GM23338 (cell line): ENCODE results near the gene IKBIP. TPM values are rescaled to one million over a fixed set of nuclear protein-coding genes. Genes with fewer than 3 reads are reported as not detected.

Experiments used
- ATAC-seq: fragments of 200-7000 bp; cut with Tn5 transposase; 3 replicates; pipeline ENCODE4 v1.9.1; 2020
- DNase-seq: peaks from one replicate; pipeline ENCODE4 v3.0.0-alpha.2; 2015; ENCODE audit warnings: low spot score
- H2AFZ ChIP-seq: fragments of 200-600 bp; sonication (generic); 2 replicates; pipeline ENCODE4 v1.8.0; 2016; ENCODE audit warnings: antibody characterized with exemption, mild to moderate bottlenecking, moderate library complexity
- H3F3A ChIP-seq: fragments of 200-600 bp; sonication (generic); replicated peaks from 2 replicates; pipeline ENCODE4 v1.8.0; 2017; ENCODE audit warnings: antibody characterized with exemption, mixed run types, low read depth
- H3K27ac ChIP-seq: fragments of 200-600 bp; sonication (generic); 2 replicates; pipeline ENCODE4 v1.6.1; 2016; ENCODE audit warnings: low read depth
- H3K27me3 ChIP-seq: fragments of 200-600 bp; sonication (generic); 2 replicates; pipeline ENCODE4 v1.8.0; 2016; ENCODE audit warnings: mild to moderate bottlenecking, mixed run types, moderate library complexity; ENCODE audit not compliant: insufficient read depth
- H3K36me3 ChIP-seq: fragments of 200-600 bp; sonication (generic); 2 replicates; pipeline ENCODE4 v1.8.0; 2016; ENCODE audit warnings: mild to moderate bottlenecking; ENCODE audit not compliant: insufficient read depth
- H3K4me1 ChIP-seq: fragments of 200-600 bp; sonication (generic); 2 replicates; pipeline ENCODE4 v1.8.0; 2016; ENCODE audit warnings: mild to moderate bottlenecking, moderate library complexity; ENCODE audit not compliant: insufficient read depth
- H3K4me2 ChIP-seq: fragments of 200-600 bp; sonication (generic); 2 replicates; pipeline ENCODE4 v1.7.1; 2017; ENCODE audit warnings: mixed run types
- H3K4me3 ChIP-seq: fragments of 200-600 bp; sonication (generic); 2 replicates; pipeline ENCODE4 v1.6.1; 2016; ENCODE audit warnings: mixed run types
- H3K79me2 ChIP-seq: fragments of 200-600 bp; sonication (generic); replicated peaks from 2 replicates; pipeline ENCODE4 v1.8.0; 2017; ENCODE audit warnings: mild to moderate bottlenecking; ENCODE audit not compliant: insufficient read depth
- H3K9me2 ChIP-seq: fragments of 200-600 bp; sonication (generic); 2 replicates; pipeline ENCODE4 v1.8.0; 2017; ENCODE audit not compliant: insufficient read depth
- H4K20me1 ChIP-seq: fragments of 200-600 bp; sonication (generic); replicated peaks from 2 replicates; pipeline ENCODE4 v1.8.0; 2017; ENCODE audit warnings: mild to moderate bottlenecking; ENCODE audit not compliant: insufficient read depth
- H3K27ac Mint-ChIP-seq: 2 replicates; pipeline ENCODE4 v1.8.0; 2020; ENCODE audit warnings: inconsistent platforms, mild to moderate bottlenecking, moderate library complexity, mixed read lengths
- H3K27me3 Mint-ChIP-seq: 3 replicates; pipeline ENCODE4 v1.8.0; 2022; ENCODE audit warnings: low read depth, mild to moderate bottlenecking, moderate library complexity, mixed read lengths, inconsistent platforms; ENCODE audit not compliant: insufficient read depth, poor library complexity
- H3K36me3 Mint-ChIP-seq: 3 replicates; pipeline ENCODE4 v1.8.0; 2021; ENCODE audit warnings: low read depth, mild to moderate bottlenecking, inconsistent platforms, moderate library complexity, mixed read lengths
- H3K4me1 Mint-ChIP-seq: 3 replicates; pipeline ENCODE4 v1.8.0; 2020; ENCODE audit warnings: mild to moderate bottlenecking, inconsistent platforms, mixed read lengths
- H3K4me3 Mint-ChIP-seq: 3 replicates; pipeline ENCODE4 v1.8.0; 2021; ENCODE audit warnings: moderate library complexity, mild to moderate bottlenecking, inconsistent platforms, mixed read lengths
- H3K9me3 Mint-ChIP-seq: 3 replicates; pipeline ENCODE4 v1.8.0; 2020; ENCODE audit warnings: moderate library complexity, mild to moderate bottlenecking, inconsistent platforms, mixed read lengths
- CREB1 ChIP-seq: fragments of 250-450 bp; sonication (Bioruptor Pico); IDR thresholded peaks from 2 replicates; pipeline ENCODE4 v1.5.0; 2020; ENCODE audit warnings: low read depth, mild to moderate bottlenecking, moderate library complexity
- CTCF ChIP-seq, 2 experiments: fragments of 200-600 bp in 1 of 2; sonication (generic) in 1 of 2; conservative IDR thresholded peaks; 2 replicates each; pipeline versions ENCODE4 v1.5.1 to v1.6.1; 2016 to 2017; ENCODE audit warnings: antibody characterized with exemption in 2 of 2, low read depth in 2 of 2, mild to moderate bottlenecking in 2 of 2, moderate library complexity in 1 of 2
- EZH2 ChIP-seq: fragments of 200-600 bp; sonication (generic); IDR thresholded peaks from one replicate; pipeline ENCODE4 v1.8.0; 2017; ENCODE audit warnings: antibody characterized with exemption, mild to moderate bottlenecking, low read depth; ENCODE audit not compliant: unreplicated experiment
- NANOG ChIP-seq: IDR thresholded peaks from 2 replicates; pipeline ENCODE4 v1.6.1; 2016; ENCODE audit warnings: antibody characterized with exemption, borderline replicate concordance
- ZNF331 ChIP-seq: fragments of 250-450 bp; sonication (Bioruptor Pico); IDR thresholded peaks from 2 replicates; pipeline ENCODE4 v1.5.0; 2020; ENCODE audit warnings: low read depth, mild to moderate bottlenecking, moderate library complexity
- polyA plus RNA-seq: library from polyadenylated mRNA; unstranded; fragments of >200 nt; fragmentation: Nextera tagmentation; extraction: Ambion mirVana; gene quantifications from 2 replicates; pipeline ENCODE4 v1.2.1, GENCODE V29; 2016
- total RNA-seq: library from RNA; depleted of rRNA; stranded (reverse); fragments of >200 nt; shearing (Covaris generic); gene quantifications from 2 replicates; pipeline ENCODE4 v1.2.3, GENCODE V29; 2014
- TF ChIP-seq, protein P1 (sequence below): IDR thresholded peaks from one replicate; pipeline ENCODE4 v1.6.1; 2018; ENCODE audit warnings: antibody characterized with exemption; ENCODE audit not compliant: unreplicated experiment
- TF ChIP-seq, protein P2 (sequence below): fragments of 250-450 bp; sonication (Bioruptor Pico); IDR thresholded peaks from 2 replicates; pipeline ENCODE4 v1.5.0; 2020; ENCODE audit warnings: mild to moderate bottlenecking, moderate library complexity

IKBIP gene
- total and polyA plus RNA-seq, 2 experiments from 2014 or later: 17.8 to 22.5 TPM

GRCh38 chr12:98653866-98654493, 9.4 kb upstream of the IKBIP start:
- Histone ChIP-seq H3K79me2 (no peaks in the 10 kb centered on the region), H4K20me1 (no peaks in the 10 kb centered on the region), H3K27ac (no peak overlapping the region), H3K4me2 (no peak overlapping the region), H3K9me2 (no peaks in the 10 kb centered on the region), H3K4me3 (no peak overlapping the region), H3K36me3 (peaks cover 7% of the 10 kb centered on the region), H2AFZ (no peak overlapping the region), H3K4me1 (no peaks in the 10 kb centered on the region), H3K27me3 (no peaks in the 10 kb centered on the region), H3F3A (no peaks in the 10 kb centered on the region)
- H3K4me1 Mint-ChIP-seq: no peaks in the 10 kb centered on the region; the same call in 2 of the 3 replicates
- TF ChIP-seq NANOG: no peak
- no peak for TF ChIP-seq ZNF331 (CRISPR knock-in tag)
- peak; percentile 69 to 89 for TF ChIP-seq CTCF (conservative IDR thresholded peaks at IDR 0.05; ENCODE audit: low read depth in 2 of 2)
- no peak for TF ChIP-seq EZH2
- ATAC-seq (no peak), DNase-seq (peak; percentile 72)
- H3K4me3 Mint-ChIP-seq: no peak overlapping the region
- no peaks in the 10 kb centered on the region for H3K27me3 Mint-ChIP-seq
- no peaks in the 10 kb centered on the region for H3K9me3 Mint-ChIP-seq
- H3K36me3 Mint-ChIP-seq: peaks cover 13% of the 10 kb centered on the region; the same call in 1 of the 3 replicates
- H3K27ac Mint-ChIP-seq: no peak overlapping the region

DNA sequence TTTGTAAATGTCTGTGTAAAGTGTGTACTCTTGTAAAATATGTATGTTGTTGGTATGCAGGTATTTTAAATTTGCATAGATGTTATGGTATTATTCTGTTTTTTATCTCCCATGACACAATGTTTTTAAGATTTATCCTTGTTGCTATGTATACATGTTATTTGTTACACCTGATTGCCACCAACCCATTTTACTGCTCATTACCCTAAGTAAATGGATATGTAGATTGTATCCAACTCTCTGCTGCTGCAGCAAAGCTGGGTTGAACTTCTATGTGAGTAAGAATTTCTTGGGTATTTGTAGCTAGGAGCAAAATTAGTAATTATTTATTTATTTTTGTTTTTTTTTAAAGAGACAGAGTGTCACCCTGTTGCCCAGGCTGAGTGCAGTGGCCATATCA, 6.7 kb upstream of the IKBIP start:
- DNase-seq (no peak), ATAC-seq (no peak)
- Histone ChIP-seq H3K9me2 (no peaks in the 10 kb centered on the region), H3F3A (no peaks in the 10 kb centered on the region), H3K4me3 (no peak overlapping the region), H3K27ac (no peak overlapping the region), H3K27me3 (no peaks in the 10 kb centered on the region), H2AFZ (no peak overlapping the region), H4K20me1 (no peaks in the 10 kb centered on the region), H3K4me2 (no peak overlapping the region), H3K36me3 (peaks cover 7% of the 10 kb centered on the region), H3K79me2 (peaks cover 20% of the 10 kb centered on the region), H3K4me1 (no peaks in the 10 kb centered on the region)
- Mint-ChIP-seq H3K27me3 (no peaks in the 10 kb centered on the region), H3K27ac (no peak overlapping the region), H3K4me3 (no peak overlapping the region), H3K9me3 (no peaks in the 10 kb centered on the region), H3K36me3 (peaks cover 13% of the 10 kb centered on the region; the same call in 1 of the 3 replicates), H3K4me1 (peaks cover 4% of the 10 kb centered on the region)
- TF ChIP-seq ZNF331 (CRISPR knock-in tag) (no peak), CREB1 (no peak)
- TF ChIP-seq, protein P1, sequence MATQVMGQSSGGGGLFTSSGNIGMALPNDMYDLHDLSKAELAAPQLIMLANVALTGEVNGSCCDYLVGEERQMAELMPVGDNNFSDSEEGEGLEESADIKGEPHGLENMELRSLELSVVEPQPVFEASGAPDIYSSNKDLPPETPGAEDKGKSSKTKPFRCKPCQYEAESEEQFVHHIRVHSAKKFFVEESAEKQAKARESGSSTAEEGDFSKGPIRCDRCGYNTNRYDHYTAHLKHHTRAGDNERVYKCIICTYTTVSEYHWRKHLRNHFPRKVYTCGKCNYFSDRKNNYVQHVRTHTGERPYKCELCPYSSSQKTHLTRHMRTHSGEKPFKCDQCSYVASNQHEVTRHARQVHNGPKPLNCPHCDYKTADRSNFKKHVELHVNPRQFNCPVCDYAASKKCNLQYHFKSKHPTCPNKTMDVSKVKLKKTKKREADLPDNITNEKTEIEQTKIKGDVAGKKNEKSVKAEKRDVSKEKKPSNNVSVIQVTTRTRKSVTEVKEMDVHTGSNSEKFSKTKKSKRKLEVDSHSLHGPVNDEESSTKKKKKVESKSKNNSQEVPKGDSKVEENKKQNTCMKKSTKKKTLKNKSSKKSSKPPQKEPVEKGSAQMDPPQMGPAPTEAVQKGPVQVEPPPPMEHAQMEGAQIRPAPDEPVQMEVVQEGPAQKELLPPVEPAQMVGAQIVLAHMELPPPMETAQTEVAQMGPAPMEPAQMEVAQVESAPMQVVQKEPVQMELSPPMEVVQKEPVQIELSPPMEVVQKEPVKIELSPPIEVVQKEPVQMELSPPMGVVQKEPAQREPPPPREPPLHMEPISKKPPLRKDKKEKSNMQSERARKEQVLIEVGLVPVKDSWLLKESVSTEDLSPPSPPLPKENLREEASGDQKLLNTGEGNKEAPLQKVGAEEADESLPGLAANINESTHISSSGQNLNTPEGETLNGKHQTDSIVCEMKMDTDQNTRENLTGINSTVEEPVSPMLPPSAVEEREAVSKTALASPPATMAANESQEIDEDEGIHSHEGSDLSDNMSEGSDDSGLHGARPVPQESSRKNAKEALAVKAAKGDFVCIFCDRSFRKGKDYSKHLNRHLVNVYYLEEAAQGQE: no peak
- TF ChIP-seq, protein P2, sequence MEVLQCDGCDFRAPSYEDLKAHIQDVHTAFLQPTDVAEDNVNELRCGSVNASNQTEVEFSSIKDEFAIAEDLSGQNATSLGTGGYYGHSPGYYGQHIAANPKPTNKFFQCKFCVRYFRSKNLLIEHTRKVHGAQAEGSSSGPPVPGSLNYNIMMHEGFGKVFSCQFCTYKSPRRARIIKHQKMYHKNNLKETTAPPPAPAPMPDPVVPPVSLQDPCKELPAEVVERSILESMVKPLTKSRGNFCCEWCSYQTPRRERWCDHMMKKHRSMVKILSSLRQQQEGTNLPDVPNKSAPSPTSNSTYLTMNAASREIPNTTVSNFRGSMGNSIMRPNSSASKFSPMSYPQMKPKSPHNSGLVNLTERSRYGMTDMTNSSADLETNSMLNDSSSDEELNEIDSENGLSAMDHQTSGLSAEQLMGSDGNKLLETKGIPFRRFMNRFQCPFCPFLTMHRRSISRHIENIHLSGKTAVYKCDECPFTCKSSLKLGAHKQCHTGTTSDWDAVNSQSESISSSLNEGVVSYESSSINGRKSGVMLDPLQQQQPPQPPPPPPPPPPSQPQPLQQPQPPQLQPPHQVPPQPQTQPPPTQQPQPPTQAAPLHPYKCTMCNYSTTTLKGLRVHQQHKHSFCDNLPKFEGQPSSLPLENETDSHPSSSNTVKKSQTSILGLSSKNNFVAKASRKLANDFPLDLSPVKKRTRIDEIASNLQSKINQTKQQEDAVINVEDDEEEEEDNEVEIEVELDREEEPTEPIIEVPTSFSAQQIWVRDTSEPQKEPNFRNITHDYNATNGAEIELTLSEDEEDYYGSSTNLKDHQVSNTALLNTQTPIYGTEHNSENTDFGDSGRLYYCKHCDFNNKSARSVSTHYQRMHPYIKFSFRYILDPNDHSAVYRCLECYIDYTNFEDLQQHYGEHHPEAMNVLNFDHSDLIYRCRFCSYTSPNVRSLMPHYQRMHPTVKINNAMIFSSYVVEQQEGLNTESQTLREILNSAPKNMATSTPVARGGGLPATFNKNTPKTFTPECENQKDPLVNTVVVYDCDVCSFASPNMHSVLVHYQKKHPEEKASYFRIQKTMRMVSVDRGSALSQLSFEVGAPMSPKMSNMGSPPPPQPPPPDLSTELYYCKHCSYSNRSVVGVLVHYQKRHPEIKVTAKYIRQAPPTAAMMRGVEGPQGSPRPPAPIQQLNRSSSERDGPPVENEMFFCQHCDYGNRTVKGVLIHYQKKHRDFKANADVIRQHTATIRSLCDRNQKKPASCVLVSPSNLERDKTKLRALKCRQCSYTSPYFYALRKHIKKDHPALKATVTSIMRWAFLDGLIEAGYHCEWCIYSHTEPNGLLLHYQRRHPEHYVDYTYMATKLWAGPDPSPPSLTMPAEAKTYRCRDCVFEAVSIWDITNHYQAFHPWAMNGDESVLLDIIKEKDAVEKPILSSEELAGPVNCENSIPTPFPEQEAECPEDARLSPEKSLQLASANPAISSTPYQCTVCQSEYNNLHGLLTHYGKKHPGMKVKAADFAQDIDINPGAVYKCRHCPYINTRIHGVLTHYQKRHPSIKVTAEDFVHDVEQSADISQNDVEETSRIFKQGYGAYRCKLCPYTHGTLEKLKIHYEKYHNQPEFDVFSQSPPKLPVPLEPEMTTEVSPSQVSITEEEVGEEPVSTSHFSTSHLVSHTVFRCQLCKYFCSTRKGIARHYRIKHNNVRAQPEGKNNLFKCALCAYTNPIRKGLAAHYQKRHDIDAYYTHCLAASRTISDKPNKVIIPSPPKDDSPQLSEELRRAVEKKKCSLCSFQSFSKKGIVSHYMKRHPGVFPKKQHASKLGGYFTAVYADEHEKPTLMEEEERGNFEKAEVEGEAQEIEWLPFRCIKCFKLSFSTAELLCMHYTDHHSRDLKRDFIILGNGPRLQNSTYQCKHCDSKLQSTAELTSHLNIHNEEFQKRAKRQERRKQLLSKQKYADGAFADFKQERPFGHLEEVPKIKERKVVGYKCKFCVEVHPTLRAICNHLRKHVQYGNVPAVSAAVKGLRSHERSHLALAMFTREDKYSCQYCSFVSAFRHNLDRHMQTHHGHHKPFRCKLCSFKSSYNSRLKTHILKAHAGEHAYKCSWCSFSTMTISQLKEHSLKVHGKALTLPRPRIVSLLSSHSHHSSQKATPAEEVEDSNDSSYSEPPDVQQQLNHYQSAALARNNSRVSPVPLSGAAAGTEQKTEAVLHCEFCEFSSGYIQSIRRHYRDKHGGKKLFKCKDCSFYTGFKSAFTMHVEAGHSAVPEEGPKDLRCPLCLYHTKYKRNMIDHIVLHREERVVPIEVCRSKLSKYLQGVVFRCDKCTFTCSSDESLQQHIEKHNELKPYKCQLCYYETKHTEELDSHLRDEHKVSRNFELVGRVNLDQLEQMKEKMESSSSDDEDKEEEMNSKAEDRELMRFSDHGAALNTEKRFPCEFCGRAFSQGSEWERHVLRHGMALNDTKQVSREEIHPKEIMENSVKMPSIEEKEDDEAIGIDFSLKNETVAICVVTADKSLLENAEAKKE (CRISPR knock-in tag): no peak
